Lower leg skin (tissue), 3 donors: Measurements from ENCODE around the gene FAM217B.

Experiments
- CTCF ChIP-seq, 3 donors: fragments of 450-650 bp; IDR thresholded peaks; one replicate each; pipeline ENCODE4 v1.5.1; 2016; ENCODE audit warnings: antibody characterized with exemption in 3 of 3, mild to moderate bottlenecking in 3 of 3, moderate library complexity in 2 of 3
- POLR2A ChIP-seq, 2 donors: fragments of 450-650 bp; IDR thresholded peaks; one replicate each; pipeline ENCODE4 v1.6.1; 2016 to 2017; ENCODE audit warnings: antibody characterized with exemption in 2 of 2, mild to moderate bottlenecking in 1 of 2, moderate library complexity in 1 of 2

GRCh38 chr20:59939879-59940128, 385 bp upstream of the FAM217B start:
- no peak for TF ChIP-seq CTCF (IDR thresholded peaks at IDR 0.05)
- no peak for TF ChIP-seq POLR2A (IDR thresholded peaks at IDR 0.05)
